ENCODE results near the gene LPGAT1. TPM values are rescaled to one million over a fixed set of nuclear protein-coding genes. Genes with fewer than 3 reads are reported as not detected.

The LPGAT1 gene
- total RNA-seq, 1 donor from 2014 or later: 17.1 TPM

- no peak for ATAC-seq
Measured at GRCh38 chr1:211827051-211827450, 3.5 kb downstream of the LPGAT1 start.

- ATAC-seq: no peak
Measured at GRCh38 chr1:211825980-211826379, 4.6 kb downstream of the LPGAT1 start.

- ATAC-seq: no peak
Measured at GRCh38 chr1:211822677-211823407, 7.7 kb downstream of the LPGAT1 start.

- no peak for ATAC-seq
Measured at GRCh38 chr1:211816586-211816985, 14.0 kb downstream of the LPGAT1 start.

- no peak for ATAC-seq
Measured at GRCh38 chr1:211814313-211814712, 16.2 kb downstream of the LPGAT1 start.

- no peak for ATAC-seq
Measured at GRCh38 chr1:211813590-211813989, 17.0 kb downstream of the LPGAT1 start.

GRCh38 chr1:211812584-211812983, 18.0 kb downstream of the LPGAT1 start:
- no peak for ATAC-seq

GRCh38 chr1:211811848-211812247, 18.7 kb downstream of the LPGAT1 start:
- no peak for ATAC-seq

GRCh38 chr1:211811126-211811525, 19.4 kb downstream of the LPGAT1 start:
- ATAC-seq: no peak

GRCh38 chr1:211808475-211808874, 22.1 kb downstream of the LPGAT1 start:
- no peak for ATAC-seq

- no peak for ATAC-seq
Measured at GRCh38 chr1:211804915-211805314, 25.6 kb downstream of the LPGAT1 start.

- no peak for ATAC-seq
Measured at GRCh38 chr1:211800925-211801607, 29.5 kb downstream of the LPGAT1 start.

- no peak for ATAC-seq
Measured at GRCh38 chr1:211797994-211798393, 32.6 kb downstream of the LPGAT1 start.

- ATAC-seq: no peak
Measured at GRCh38 chr1:211791979-211792378, 38.6 kb downstream of the LPGAT1 start.

GRCh38 chr1:211789641-211790464, 40.7 kb downstream of the LPGAT1 start:
- ATAC-seq: no peak

GRCh38 chr1:211788626-211789025, 41.9 kb downstream of the LPGAT1 start:
- ATAC-seq: no peak

GRCh38 chr1:211783897-211784296, 46.7 kb downstream of the LPGAT1 start:
- no peak for ATAC-seq

- ATAC-seq: no peak
Measured at GRCh38 chr1:211783266-211783665, 47.3 kb downstream of the LPGAT1 start.

- ATAC-seq: no peak
Measured at GRCh38 chr1:211781260-211781659, 49.3 kb downstream of the LPGAT1 start.

- ATAC-seq: no peak
Measured at GRCh38 chr1:211775170-211775569, 55.4 kb downstream of the LPGAT1 start.

GRCh38 chr1:211764701-211765100, 65.9 kb downstream of the LPGAT1 start:
- ATAC-seq: no peak

GRCh38 chr1:211762206-211762605, 68.4 kb downstream of the LPGAT1 start:
- ATAC-seq: no peak

GRCh38 chr1:211761400-211761799, 69.2 kb downstream of the LPGAT1 start:
- ATAC-seq: peak; percentile 85
